ENCODE measurements around the gene SLIT1.

Gene SLIT1

DNA sequence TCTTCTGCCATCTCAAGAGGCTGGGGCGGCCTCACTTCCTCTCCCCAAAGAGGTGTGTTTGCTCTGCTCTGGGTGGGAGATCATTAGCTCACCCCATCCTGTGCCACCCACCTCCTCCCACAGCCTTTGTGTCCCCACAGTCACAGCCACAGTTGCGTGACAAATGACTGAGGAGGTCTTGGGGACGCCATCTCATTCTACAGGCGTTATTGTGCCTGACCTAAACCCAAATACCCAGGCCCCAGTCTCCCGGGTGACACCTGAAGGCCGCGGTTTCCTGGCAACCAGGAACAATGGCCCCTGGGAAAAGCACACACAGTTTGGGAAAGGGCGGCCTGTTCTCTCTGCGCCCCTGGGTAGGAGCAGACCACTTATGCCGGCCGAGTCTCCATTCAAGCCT lies 51.6 kb downstream of the SLIT1 start:
- Histone ChIP-seq H3K9me3 (no peaks in the 10 kb centered on the region), H3K27ac (no peak overlapping the region), H3K4me3 (ENCODE audit: low read depth in 1 of 2, low read length in 1 of 2) (no peak overlapping the region), H3K36me3 (no peaks in the 10 kb centered on the region), H3K4me1 (ENCODE audit: control insufficient read depth in 1 of 2, insufficient read depth in 1 of 2, low read depth in 1 of 2, low read length in 1 of 2) (no peaks in the 10 kb centered on the region), H3K27me3 (peaks cover 16% of the 10 kb centered on the region)
- TF ChIP-seq CTCF (IDR thresholded peaks at IDR 0.05), result no peak

GRCh38 chr10:97132273-97132672 lies 53.5 kb downstream of the SLIT1 start:
- no peaks in the 10 kb centered on the region for H3K4me1 ChIP-seq (ENCODE audit: control insufficient read depth in 1 of 2, insufficient read depth in 1 of 2, low read depth in 1 of 2, low read length in 1 of 2)
- H3K36me3 ChIP-seq, result no peaks in the 10 kb centered on the region
- H3K9me3 ChIP-seq, result no peaks in the 10 kb centered on the region
- no peak overlapping the region for H3K27ac ChIP-seq
- H3K27me3 ChIP-seq, result peaks cover 16% of the 10 kb centered on the region
- no peak overlapping the region for H3K4me3 ChIP-seq (ENCODE audit: low read depth in 1 of 2, low read length in 1 of 2)
- TF ChIP-seq CTCF (IDR thresholded peaks at IDR 0.05), result no peak

DNA sequence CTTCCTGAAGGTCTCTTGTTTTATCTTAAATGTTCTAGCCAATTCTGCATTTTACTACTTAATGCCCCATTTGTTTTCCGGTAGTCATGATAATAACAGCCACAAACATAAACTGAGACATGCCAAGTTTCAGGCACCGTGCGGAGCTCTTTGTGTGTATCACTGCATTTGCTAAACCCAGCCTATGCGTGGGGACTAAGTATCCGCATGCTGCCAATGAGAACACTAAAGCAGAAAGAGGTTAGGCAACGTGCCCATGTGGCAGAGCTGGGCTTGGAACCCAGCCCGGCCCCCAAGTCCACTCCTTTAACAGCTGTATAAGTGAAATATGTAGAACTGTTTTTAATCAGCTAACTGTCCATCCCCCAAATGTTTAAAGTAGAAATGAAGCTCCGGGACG lies 54.1 kb downstream of the SLIT1 start:
- H3K9me3 ChIP-seq, result no peaks in the 10 kb centered on the region
- no peak overlapping the region for H3K27ac ChIP-seq
- H3K4me3 ChIP-seq (ENCODE audit: low read depth in 1 of 2, low read length in 1 of 2), result no peak overlapping the region
- no peaks in the 10 kb centered on the region for H3K36me3 ChIP-seq
- peaks cover 18% of the 10 kb centered on the region for H3K27me3 ChIP-seq
- no peaks in the 10 kb centered on the region for H3K4me1 ChIP-seq (ENCODE audit: control insufficient read depth in 1 of 2, insufficient read depth in 1 of 2, low read depth in 1 of 2, low read length in 1 of 2)
- no peak for TF ChIP-seq CTCF (IDR thresholded peaks at IDR 0.05)

DNA sequence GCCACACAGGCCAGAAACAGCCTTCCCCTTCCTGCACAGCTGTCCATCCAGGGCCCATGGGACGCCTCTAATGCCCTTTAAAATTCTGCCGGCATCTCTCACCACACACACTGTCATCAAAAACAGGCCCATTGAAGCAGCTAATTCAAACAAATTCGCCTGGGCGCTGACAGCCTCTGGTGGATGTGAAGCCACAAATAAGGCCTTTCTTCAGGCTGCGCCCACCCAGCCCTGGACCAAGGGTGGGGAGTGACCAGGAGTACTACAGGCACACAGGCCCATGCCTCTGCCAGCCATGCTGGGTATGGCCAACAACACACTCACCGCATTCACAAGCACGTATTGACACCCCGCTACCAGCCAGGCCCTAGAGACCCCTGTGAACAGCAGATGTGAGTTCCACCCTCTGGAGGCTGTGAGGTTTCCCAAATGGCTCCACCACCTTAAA lies 54.6 kb downstream of the SLIT1 start:
- H3K4me1 ChIP-seq (ENCODE audit: control insufficient read depth in 1 of 2, insufficient read depth in 1 of 2, low read depth in 1 of 2, low read length in 1 of 2), result no peaks in the 10 kb centered on the region
- H3K9me3 ChIP-seq, result no peaks in the 10 kb centered on the region
- no peak for TF ChIP-seq CTCF (IDR thresholded peaks at IDR 0.05)
- H3K27ac ChIP-seq, result no peak overlapping the region
- H3K36me3 ChIP-seq, result no peaks in the 10 kb centered on the region
- no peak overlapping the region for H3K4me3 ChIP-seq (ENCODE audit: low read depth in 1 of 2, low read length in 1 of 2)
- H3K27me3 ChIP-seq, result peaks cover 20% of the 10 kb centered on the region

DNA sequence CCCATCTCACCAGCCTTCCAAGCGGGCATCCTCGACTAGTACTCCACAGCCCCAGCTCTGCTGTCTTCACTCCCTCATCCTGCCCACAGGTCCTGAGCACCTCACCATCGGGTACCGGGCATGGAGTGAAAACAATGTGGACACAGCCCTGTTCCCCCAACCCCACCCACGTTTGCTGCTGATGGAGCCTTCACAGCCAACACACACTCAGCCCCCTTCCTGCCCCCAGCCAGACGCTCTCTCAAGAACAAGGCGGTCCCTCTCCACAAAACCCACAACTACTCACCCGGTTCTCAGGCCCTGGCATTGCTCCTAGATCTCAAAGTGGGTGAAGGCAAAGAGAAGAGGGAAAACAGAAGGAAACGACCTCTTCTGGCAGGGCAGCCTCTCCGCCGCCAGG lies 56.1 kb downstream of the SLIT1 start:
- H3K4me1 ChIP-seq (ENCODE audit: control insufficient read depth in 1 of 2, insufficient read depth in 1 of 2, low read depth in 1 of 2, low read length in 1 of 2), result no peaks in the 10 kb centered on the region
- TF ChIP-seq CTCF (IDR thresholded peaks at IDR 0.05), result no peak
- H3K4me3 ChIP-seq (ENCODE audit: low read depth in 1 of 2, low read length in 1 of 2), result no peak overlapping the region
- H3K27ac ChIP-seq, result no peak overlapping the region
- H3K9me3 ChIP-seq, result no peaks in the 10 kb centered on the region
- H3K36me3 ChIP-seq, result no peaks in the 10 kb centered on the region
- H3K27me3 ChIP-seq, result peaks cover 20% of the 10 kb centered on the region
